ENCODE results near the gene PLA2G4E. TPM values are rescaled to one million over a fixed set of nuclear protein-coding genes. Genes with fewer than 3 reads are reported as not detected.

Gene PLA2G4E
- total RNA-seq, 1 donor from 2014 or later = 8.8 TPM

GRCh38 chr15:41984622-41985021 is 36.2 kb downstream of the PLA2G4E start:
- TF ChIP-seq POLR2A (IDR thresholded peaks at IDR 0.05) = no peak
- no peak for TF ChIP-seq POLR2AphosphoS5 (IDR thresholded peaks at IDR 0.05; ENCODE audit: insufficient read depth in 1 of 2, low read depth in 1 of 2)
- TF ChIP-seq, protein P1, sequence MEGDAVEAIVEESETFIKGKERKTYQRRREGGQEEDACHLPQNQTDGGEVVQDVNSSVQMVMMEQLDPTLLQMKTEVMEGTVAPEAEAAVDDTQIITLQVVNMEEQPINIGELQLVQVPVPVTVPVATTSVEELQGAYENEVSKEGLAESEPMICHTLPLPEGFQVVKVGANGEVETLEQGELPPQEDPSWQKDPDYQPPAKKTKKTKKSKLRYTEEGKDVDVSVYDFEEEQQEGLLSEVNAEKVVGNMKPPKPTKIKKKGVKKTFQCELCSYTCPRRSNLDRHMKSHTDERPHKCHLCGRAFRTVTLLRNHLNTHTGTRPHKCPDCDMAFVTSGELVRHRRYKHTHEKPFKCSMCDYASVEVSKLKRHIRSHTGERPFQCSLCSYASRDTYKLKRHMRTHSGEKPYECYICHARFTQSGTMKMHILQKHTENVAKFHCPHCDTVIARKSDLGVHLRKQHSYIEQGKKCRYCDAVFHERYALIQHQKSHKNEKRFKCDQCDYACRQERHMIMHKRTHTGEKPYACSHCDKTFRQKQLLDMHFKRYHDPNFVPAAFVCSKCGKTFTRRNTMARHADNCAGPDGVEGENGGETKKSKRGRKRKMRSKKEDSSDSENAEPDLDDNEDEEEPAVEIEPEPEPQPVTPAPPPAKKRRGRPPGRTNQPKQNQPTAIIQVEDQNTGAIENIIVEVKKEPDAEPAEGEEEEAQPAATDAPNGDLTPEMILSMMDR (IDR thresholded peaks at IDR 0.05) = no peak

GRCh38 chr15:41983621-41984571 is 36.9 kb downstream of the PLA2G4E start:
- Histone ChIP-seq H3K36me3 (no peaks in the 10 kb centered on the region), H3K27ac (no peak overlapping the region), H3K4me3 (no peak overlapping the region), H3K4me1 (no peaks in the 10 kb centered on the region), H3K27me3 (no peaks in the 10 kb centered on the region), H3K9me3 (no peaks in the 10 kb centered on the region)
- peak; percentile 70 to 77 for DNase-seq (ENCODE audit: extremely low spot score in 2 of 2)
- TF ChIP-seq, protein P1 (IDR thresholded peaks at IDR 0.05) = no peak
- TF ChIP-seq POLR2AphosphoS5 (IDR thresholded peaks at IDR 0.05; ENCODE audit: insufficient read depth in 1 of 2, low read depth in 1 of 2) (no peak), POLR2A (IDR thresholded peaks at IDR 0.05) (no peak)
- intact Hi-C loops (cut with DNase I) = no loop called here

More at GRCh38 chr15:41984622-41985021, 36.2 kb downstream of the PLA2G4E start:
- Histone ChIP-seq H3K9me3 (no peaks in the 10 kb centered on the region), H3K36me3 (no peaks in the 10 kb centered on the region), H3K4me3 (no peak overlapping the region), H3K27me3 (no peaks in the 10 kb centered on the region), H3K27ac (no peak overlapping the region), H3K4me1 (no peaks in the 10 kb centered on the region)
- DNase-seq (ENCODE audit: extremely low spot score in 2 of 2) = peak; percentile 28 to 69
- intact Hi-C loops (cut with DNase I) = no loop called here

DNA sequence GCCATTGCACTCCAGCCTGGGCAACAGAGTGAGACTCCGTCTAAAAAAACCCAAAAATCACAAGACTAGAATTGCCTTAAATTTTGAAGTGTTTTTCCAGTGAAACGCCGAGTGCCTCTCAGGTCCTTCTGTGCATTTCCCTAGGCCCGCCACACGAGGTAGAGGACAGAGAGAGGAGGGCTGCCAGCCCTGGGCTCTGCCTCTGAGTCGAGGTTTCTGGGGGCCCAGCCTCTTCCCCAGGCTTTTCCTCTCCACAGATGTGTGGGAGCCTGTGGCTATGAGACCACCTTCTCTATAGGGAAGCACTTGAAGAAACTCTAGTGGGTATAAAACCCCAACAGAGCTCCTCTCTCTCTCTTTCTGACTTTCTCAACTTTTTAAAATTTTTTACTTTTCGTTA is 37.6 kb downstream of the PLA2G4E start:
- Histone ChIP-seq H3K9me3 (no peaks in the 10 kb centered on the region), H3K27ac (no peak overlapping the region)
- intact Hi-C loops (cut with DNase I) = no loop called here

DNA sequence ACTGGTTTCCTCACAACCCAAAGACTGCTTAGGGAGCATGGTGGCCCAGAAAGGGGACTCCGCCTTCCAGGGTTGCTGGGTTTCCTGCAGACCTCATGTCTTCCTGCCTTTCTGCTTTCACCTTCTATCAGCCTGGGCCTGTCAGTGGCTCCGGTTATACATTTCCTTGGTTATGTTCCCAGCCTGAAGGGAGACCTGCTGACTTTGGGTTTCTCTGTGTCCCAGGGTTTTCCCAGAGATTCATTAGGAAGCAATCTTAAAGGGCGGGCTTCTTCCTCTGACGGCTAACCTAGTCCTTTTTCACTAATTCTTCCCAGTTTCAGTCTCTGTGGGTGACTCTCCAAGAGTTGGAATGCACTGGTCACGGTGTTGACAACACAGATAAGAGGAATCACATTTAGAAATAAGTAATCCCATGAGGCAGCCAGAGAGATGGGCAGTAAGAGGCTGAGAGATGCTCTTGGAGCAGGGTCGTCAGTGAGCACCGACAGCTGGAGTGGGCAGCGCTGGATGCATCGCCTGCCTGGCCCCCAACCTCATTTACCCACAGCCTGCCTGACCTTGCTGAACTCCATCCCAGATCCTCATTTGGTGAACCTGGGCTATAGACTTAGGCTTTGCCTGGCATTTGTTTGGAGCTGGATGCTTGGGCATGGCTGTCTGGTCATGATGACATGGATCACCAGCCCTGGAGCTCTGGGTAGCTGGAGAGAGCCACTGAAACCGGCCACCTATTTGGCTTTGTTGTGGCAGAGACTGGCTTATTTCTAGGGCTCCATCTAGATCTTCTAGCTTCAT is 38.5 kb downstream of the PLA2G4E start:
- peak; percentile 58 to 79 for DNase-seq (ENCODE audit: extremely low spot score in 2 of 2)
- Histone ChIP-seq H3K27me3 (no peaks in the 10 kb centered on the region), H3K4me3 (no peak overlapping the region), H3K27ac (no peak overlapping the region), H3K4me1 (no peaks in the 10 kb centered on the region), H3K9me3 (no peaks in the 10 kb centered on the region), H3K36me3 (no peaks in the 10 kb centered on the region)
- intact Hi-C loops (cut with DNase I) = no loop called here
- TF ChIP-seq POLR2A (IDR thresholded peaks at IDR 0.05) = no peak
- TF ChIP-seq, protein P1 (IDR thresholded peaks at IDR 0.05) = no peak

More for the DNA sequence above, 37.6 kb downstream of the PLA2G4E start:
- Histone ChIP-seq H3K4me1 (no peaks in the 10 kb centered on the region), H3K27me3 (no peaks in the 10 kb centered on the region), H3K4me3 (no peak overlapping the region), H3K36me3 (no peaks in the 10 kb centered on the region)
- peak; percentile 25 to 56 for DNase-seq (ENCODE audit: extremely low spot score in 2 of 2)
- TF ChIP-seq POLR2AphosphoS5 (IDR thresholded peaks at IDR 0.05; ENCODE audit: insufficient read depth in 1 of 2, low read depth in 1 of 2) (no peak), POLR2A (IDR thresholded peaks at IDR 0.05) (no peak)
- TF ChIP-seq, protein P1 (IDR thresholded peaks at IDR 0.05) = no peak
